HG03521 (cell line): Measurements from ENCODE around the gene ZCCHC14.
"Not testable (repeated sequence)": the region's sequence is repeated elsewhere in the genome, so short reads cannot be mapped to it uniquely, and the experiment has no call there.

ENCODE experiments used
- ATAC-seq: cut with Tn5 transposase; IDR thresholded peaks from one replicate; pipeline ENCODE4 v1.9.1; 2021; ENCODE audit warnings: mild to moderate bottlenecking, moderate library complexity; ENCODE audit not compliant: unreplicated experiment

The ZCCHC14 gene

DNA sequence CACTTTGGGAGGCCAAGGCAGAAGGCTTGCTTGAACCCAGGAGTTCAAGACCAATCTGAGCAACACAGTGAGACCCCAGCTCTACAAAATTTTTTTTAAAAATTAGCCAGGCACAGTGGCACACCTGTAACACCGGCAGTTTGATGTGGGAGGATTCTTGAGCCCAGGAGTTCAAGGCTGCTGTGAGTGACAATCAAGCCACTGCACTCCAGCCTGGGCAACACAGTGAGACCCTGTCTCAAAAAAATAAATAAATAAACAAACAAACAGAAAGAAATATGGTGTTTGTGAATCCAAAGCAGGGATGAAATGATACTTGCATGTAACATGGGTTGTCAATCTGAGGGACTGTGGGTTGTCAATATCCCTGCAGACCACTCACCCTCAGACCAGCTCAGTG is 125.9 kb downstream of the ZCCHC14 start:
- ATAC-seq: no peak

DNA sequence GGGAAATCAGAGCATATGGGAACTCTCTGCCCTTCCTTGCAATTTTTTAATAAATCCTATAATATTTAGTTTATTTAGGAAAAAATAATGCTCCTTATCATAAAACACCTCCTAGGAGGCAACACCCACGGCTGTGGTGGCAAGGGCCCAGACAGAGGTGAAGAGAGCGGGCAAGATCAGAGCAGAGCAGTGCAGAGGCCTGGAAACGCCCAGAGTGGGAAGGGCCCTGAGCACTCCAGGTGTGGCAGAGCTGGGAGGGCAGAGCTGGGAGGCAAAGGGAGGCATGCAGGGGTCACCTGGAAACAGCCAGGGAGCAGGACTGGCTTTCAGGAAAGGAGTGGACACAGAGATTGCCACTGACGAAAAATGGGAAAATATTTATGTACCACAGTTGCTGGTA is 126.5 kb downstream of the ZCCHC14 start:
- ATAC-seq: no peak

DNA sequence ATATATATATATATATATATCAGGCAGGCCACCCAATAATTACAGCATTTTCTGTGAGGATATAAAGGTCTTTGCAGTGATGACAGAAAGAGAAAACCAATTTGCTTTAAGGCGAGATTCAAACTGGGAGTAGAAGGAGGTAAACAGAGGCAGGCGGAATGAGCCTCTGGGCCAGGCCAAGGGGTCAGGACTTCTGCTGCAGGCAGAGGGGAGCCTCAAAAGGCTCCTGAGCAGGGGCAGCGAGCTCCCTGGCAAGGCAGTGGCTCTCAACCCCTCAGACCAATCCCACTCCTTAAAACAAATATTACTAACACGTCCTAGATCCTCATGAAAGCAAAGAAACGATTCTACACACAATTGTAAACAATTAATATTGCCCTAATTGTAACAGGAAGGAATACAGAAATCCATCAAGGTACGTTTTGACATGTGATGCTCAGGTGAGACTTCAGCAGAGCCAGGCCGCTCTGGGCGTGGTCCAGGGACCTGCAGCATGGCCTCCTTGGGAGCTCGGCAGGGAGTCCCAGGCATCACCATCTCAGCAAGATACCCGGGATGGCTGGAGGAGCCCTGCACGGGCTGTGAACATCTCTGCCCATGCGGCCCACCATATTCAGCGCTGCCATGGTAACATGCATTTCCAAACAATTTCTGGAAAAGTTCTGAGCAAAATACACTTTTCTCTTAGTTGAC is 127.7 kb downstream of the ZCCHC14 start:
- no peak for ATAC-seq

DNA sequence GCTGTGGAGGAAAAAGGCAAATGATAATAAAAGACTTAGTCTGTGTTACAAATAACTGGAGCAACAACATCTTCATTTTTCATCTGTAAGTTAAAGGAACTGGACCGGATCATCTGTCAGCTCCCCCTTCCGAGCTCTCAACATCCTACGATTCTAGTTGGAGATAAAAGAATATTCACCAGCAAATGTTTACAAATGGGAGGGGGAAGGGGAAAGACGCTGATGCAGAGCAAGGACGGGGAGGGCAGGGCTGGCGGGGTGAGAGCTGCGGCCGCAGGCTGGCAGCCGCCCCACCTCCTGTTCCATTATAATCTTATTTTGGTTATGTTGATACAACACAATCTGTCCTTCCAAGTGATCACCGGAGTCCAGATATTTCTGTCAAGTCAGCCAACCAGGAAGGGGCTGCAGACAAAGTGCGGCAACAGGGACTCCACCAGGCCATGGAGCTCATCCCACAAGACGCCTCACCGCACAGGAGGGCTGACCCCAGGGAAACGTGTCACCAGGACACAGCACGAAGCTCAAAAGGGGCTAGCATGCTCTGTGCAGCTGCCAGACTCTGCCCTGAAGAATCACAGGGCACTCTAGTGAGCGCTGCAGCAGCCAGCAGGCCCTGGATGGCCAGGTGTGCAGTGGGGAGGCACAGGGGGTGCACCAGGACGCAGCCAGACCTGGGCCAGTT is 128.9 kb downstream of the ZCCHC14 start:
- no peak for ATAC-seq

DNA sequence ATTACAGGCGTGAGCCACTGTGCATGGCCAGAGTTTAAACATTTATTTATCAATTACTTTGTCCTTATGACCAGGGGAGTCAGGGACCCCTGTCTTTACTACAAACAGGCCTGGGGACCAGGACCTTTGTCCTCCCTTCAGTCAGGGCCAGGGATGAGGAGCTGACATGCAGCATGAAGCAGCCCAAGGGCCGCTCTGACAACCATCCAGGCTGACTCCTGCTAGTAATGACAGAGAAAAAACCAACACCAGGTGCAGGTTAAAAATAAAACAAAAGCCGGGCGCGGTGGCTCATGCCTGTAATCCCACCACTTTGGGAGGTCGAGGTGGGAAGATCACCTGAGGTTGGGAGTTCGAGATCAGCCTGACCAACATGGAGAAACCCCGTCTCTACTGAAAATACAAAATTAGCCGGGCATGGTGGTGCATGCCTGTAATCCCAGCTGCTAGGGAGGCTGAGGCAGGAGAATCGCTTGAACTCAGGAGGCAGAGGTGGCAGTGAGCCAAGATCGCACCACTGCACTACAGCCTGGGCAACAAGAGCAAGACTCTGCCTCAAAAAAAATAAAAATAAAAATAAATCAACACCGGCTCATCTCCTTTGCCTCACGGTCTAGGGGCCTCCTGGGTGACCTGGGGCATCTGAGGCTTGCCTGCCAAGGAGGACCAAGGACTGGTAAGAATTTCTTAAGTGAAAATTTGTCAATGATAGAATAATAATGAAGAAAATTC is 129.8 kb downstream of the ZCCHC14 start:
- ATAC-seq: not testable (repeated sequence)

DNA sequence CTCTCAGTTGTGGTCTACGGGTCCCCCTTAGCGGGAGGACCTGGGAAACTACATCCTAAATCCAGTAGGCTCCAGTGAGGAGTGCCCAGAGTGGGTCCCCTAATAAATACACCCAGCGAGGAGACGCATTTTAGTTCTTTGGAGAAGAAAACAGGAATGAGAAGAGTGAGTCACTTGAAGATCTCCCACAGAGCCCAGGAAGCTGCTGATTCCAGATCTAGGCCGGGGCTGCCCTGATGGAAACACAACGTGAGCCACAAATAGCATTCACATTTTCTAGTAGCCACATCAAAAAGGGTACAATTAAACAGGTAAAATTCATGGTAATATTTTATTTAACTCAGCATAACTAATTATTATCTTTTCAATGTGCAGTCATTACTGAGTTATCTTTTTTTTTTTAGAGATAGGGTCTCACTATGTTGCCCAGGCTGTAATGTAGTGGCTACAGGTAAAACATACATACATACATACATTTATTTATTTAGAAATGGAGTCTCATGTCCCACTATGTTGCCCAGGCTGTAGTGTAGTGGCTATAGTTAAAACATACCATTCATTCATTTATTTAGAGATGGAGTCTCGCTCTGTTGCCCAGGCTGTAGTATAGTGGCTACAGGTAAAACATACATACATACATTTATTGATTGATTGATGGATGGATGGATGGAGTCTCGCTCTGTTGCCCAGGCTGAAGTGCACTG is 130.8 kb downstream of the ZCCHC14 start:
- no peak for ATAC-seq

DNA sequence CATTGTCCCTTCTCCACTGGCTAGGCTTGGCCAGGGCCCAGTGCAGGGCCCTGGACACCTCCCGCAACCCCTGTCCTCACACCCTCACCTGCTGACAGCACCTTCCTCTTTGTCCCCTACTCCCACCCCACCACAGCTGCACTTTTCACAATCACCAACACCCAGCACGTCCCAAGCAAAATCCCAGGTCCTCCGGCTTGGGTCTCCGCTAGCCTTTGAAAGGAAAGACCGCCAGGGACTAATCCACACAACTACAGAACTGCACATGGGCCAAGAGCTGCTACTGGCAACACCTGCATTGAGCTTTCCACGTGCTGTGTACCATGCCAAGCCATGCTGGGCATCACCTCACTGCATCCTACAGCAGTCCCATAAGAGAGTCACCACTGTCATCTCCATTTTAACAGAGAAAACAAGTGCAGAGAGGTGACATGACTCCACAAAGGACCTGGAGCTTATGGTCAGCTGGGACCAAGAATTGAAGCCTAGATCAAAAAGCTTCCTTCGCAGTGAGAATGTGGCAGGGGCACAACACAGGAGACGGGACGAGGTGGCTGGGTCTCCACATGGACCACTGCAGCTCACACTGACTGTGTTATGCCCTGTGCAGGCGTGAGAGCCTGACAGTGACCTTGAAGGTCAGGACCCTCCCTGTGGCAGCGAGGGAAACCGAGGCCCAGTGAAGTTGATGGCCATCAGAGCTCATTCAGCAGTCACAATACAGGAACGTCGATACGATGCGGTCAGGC is 131.8 kb downstream of the ZCCHC14 start:
- no peak for ATAC-seq

DNA sequence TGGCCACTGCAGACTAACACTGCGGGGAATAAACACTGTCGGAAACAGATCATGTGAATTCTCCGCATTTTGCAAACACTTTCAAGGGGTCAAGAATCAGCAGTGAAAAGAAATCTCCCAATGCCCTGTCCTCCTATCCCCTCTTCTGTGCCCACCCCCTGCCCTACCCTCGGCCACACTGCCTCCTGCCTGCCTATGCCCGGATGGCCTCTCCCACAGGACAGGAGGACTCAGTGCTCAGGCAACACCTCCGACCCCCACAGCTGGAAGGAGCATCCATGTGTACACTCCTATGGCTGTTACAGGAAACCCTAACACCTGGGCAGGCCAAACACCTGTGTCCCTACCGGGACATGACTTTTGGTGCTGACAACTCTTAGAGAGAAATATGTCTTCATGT is 133.7 kb downstream of the ZCCHC14 start:
- no peak for ATAC-seq

DNA sequence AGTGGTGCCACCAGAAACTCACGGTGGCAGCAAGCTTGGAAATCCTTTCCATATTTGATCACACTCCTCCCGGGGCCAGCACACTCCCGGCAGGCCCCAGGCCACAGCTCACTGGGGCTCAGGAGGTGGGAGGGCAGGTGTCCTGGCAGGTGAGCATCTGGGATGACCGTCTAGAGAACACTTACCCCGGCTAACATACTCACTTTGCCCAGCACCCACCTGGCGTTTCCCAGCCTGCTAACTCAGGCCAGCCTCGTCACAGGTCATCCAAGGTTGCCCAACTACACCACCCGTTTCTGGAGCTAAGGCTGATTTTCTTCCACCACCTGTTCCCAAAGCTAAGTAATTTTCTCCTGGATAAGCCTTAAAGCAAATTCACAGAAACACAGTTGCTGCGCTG is 134.1 kb downstream of the ZCCHC14 start:
- no peak for ATAC-seq

DNA sequence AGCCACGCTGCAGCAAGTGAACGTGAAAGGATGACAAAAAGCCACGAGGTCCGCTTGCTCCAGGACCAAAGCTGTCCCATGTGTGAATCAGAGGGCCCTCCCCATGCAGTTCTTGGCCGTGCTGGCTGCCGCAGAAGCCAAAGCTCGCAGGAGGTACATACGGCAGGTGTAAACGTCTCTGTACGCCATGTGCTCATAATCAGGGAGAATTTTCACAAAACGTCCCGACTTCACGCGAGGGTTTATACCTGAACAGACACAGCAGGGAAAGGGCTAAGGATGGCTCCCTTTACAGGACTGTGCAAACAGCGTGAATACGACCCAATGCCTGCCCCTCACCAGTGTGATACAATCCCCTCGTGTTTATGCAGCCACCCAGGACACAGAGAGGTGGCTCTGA is 134.6 kb downstream of the ZCCHC14 start:
- no peak for ATAC-seq

DNA sequence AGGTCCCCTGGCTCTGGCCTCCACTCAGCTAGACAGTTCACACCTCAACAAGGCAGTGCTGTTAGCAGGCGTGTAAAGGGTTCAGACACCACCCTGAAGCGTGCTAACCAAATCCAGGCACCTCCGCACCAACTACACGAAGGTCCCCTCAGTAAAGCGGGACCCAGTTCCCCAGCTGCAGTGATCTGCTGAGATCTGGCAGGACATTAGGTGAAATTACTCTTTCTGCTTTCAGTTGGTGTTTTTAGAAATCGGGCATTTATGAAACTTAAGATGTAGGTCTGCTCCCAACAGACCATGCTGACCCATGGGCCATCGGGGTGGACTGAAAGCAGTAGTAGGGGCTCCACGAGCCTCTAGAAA is 136.4 kb downstream of the ZCCHC14 start:
- no peak for ATAC-seq
